Measurements from ENCODE around the gene EEIG1. TPM values are rescaled to one million over a fixed set of nuclear protein-coding genes. Genes with fewer than 3 reads are reported as not detected.

EEIG1 gene
- total and polyA plus RNA-seq, 2 of the 4 experiments (the other 2 are of a cell fraction), result 1.1 to 23.2 TPM

DNA sequence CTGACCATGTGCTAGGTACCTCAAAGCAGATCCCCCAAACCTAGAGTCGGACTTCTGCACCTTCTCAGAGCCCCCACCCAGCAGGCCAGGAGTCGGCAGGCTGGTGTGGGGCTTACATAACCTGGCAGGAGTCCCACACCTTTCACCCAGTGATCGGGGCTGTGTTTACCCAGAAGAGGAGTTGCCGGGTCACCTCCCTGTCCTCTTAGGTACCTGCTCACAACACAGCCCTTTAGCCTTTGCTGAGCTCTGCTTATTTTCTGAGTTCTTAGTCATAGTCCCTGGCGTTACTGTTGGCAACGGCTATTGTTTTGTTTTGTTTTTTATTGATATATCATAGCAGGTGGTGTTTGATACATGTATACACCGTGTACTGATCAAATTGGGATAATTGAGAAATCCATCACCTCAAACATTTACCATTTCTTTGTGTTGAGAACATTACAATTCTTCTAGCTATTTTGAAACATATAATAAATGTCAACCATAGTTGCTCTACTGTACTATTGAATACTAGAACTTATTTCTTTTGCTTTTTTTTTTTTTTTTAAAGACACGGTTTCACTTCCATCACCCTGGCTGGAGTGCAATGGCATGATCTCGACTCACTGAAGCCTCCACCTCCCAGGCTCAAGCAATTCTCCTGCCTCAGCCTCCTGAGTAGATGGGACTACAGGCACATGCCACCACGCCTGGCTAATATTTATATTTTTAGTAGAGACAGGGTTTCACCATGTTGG, 10.4 kb upstream of the EEIG1 start:
- in situ Hi-C loops (cut with MboI; ENCODE audit: low sequenced_read_pairs), result no loop called here
- TF ChIP-seq MAFK (IDR thresholded peaks at IDR 0.05; ENCODE audit: low read depth, low read length) (no peak), RAD21 (IDR thresholded peaks at IDR 0.05; ENCODE audit: low read length) (no peak), MXI1 (IDR thresholded peaks at IDR 0.05; ENCODE audit: borderline replicate concordance, low read depth, low read length) (no peak), FOS (IDR thresholded peaks at IDR 0.05; ENCODE audit: low read depth, low read length) (no peak), NFE2L2 (IDR thresholded peaks at IDR 0.05; ENCODE audit: low read depth, low read length) (no peak), CHD1 (IDR thresholded peaks at IDR 0.05; ENCODE audit: low read depth, low read length) (no peak), RCOR1 (IDR thresholded peaks at IDR 0.05; ENCODE audit: insufficient replicate concordance, low read length) (no peak), SMC3 (IDR thresholded peaks at IDR 0.05; ENCODE audit: low read depth, low read length) (no peak), MAZ (IDR thresholded peaks at IDR 0.05; ENCODE audit: borderline replicate concordance, low read depth, low read length) (no peak), POLR2A (IDR thresholded peaks at IDR 0.05; ENCODE audit: low read depth, low read length) (no peak), CEBPB (IDR thresholded peaks at IDR 0.05; ENCODE audit: low read depth, low read length) (no peak), RFX5 (IDR thresholded peaks at IDR 0.05; ENCODE audit: low read depth, low read length) (no peak), BHLHE40 (IDR thresholded peaks at IDR 0.05; ENCODE audit: low read depth, low read length) (no peak)
- TF ChIP-seq, protein P1, sequence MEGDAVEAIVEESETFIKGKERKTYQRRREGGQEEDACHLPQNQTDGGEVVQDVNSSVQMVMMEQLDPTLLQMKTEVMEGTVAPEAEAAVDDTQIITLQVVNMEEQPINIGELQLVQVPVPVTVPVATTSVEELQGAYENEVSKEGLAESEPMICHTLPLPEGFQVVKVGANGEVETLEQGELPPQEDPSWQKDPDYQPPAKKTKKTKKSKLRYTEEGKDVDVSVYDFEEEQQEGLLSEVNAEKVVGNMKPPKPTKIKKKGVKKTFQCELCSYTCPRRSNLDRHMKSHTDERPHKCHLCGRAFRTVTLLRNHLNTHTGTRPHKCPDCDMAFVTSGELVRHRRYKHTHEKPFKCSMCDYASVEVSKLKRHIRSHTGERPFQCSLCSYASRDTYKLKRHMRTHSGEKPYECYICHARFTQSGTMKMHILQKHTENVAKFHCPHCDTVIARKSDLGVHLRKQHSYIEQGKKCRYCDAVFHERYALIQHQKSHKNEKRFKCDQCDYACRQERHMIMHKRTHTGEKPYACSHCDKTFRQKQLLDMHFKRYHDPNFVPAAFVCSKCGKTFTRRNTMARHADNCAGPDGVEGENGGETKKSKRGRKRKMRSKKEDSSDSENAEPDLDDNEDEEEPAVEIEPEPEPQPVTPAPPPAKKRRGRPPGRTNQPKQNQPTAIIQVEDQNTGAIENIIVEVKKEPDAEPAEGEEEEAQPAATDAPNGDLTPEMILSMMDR (conservative IDR thresholded peaks at IDR 0.05; ENCODE audit: low read depth, low read length), result no peak
- TF ChIP-seq, protein P2, sequence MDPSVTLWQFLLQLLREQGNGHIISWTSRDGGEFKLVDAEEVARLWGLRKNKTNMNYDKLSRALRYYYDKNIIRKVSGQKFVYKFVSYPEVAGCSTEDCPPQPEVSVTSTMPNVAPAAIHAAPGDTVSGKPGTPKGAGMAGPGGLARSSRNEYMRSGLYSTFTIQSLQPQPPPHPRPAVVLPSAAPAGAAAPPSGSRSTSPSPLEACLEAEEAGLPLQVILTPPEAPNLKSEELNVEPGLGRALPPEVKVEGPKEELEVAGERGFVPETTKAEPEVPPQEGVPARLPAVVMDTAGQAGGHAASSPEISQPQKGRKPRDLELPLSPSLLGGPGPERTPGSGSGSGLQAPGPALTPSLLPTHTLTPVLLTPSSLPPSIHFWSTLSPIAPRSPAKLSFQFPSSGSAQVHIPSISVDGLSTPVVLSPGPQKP (IDR thresholded peaks at IDR 0.05; ENCODE audit: borderline replicate concordance, low read depth, low read length), result no peak
- TF ChIP-seq, protein P3, sequence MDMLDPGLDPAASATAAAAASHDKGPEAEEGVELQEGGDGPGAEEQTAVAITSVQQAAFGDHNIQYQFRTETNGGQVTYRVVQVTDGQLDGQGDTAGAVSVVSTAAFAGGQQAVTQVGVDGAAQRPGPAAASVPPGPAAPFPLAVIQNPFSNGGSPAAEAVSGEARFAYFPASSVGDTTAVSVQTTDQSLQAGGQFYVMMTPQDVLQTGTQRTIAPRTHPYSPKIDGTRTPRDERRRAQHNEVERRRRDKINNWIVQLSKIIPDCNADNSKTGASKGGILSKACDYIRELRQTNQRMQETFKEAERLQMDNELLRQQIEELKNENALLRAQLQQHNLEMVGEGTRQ (IDR thresholded peaks at IDR 0.05; ENCODE audit: low read depth, low read length), result no peak
- dilution Hi-C loops (cut with HindIII; ENCODE audit: low sequenced_read_pairs, unreplicated experiment), result no loop called here
- no TSS peak for BruUV-seq (replicated peaks)
- Histone ChIP-seq H3K56ac (ENCODE audit: extremely low read depth, insufficient read depth, low read length) (no peak overlapping the region), H3K4ac (ENCODE audit: low read depth, low read length) (no peak overlapping the region), H4K20me1 (ENCODE audit: insufficient read depth, low read length) (no peaks in the 10 kb centered on the region), H3K23ac (ENCODE audit: low read depth, low read length) (no peak overlapping the region), H3K4me2 (ENCODE audit: low read depth, low read length) (no peak overlapping the region), H4K8ac (ENCODE audit: low read depth in 2 of 2, low read length in 2 of 2) (no peak overlapping the region), H3K9me3 (ENCODE audit: control insufficient read depth, insufficient read depth, low read length) (no peaks in the 10 kb centered on the region), H2BK120ac (ENCODE audit: low read depth, low read length) (no peak overlapping the region), H3K18ac (ENCODE audit: low read depth, low read length) (no peak overlapping the region), H2AK9ac (replicated peaks; ENCODE audit: low read depth, low read length, poor library complexity) (no peak overlapping the region), H3K9me1 (ENCODE audit: insufficient read depth, low read length) (no peaks in the 10 kb centered on the region), H3K27ac (ENCODE audit: insufficient read depth, low read length) (no peak overlapping the region), H2BK20ac (ENCODE audit: low read depth, low read length) (no peak overlapping the region), H4K5ac (ENCODE audit: low read depth, low read length) (no peak overlapping the region), H3K4me1 (ENCODE audit: control insufficient read depth, insufficient read depth, low read length) (no peaks in the 10 kb centered on the region), H2AFZ (replicated peaks; ENCODE audit: low read length, poor library complexity) (no peak overlapping the region), H3K9ac (ENCODE audit: low read depth, low read length) (no peak overlapping the region), H4K91ac (ENCODE audit: insufficient read depth, low read depth, low read length) (no peak overlapping the region), H2BK15ac (ENCODE audit: low read depth, low read length) (no peak overlapping the region), H3K4me3 (ENCODE audit: insufficient read depth, low read depth, low read length) (no peak overlapping the region), H3K36me3 (ENCODE audit: control insufficient read depth, insufficient read depth, low read length) (no peaks in the 10 kb centered on the region), H2BK5ac (ENCODE audit: low read depth, low read length, poor library complexity, severe bottlenecking) (no peak overlapping the region), H3K14ac (replicated peaks; ENCODE audit: low read depth, low read length) (no peak overlapping the region), H3K27me3 (ENCODE audit: control insufficient read depth, insufficient read depth, low read length) (no peaks in the 10 kb centered on the region), H2AK5ac (ENCODE audit: low read depth, low read length) (no peak overlapping the region), H3K79me1 (ENCODE audit: low read depth in 1 of 2, low read length in 2 of 2) (no peaks in the 10 kb centered on the region)
- CTCF ChIA-PET, result no interaction called here
- intact Hi-C loops (cut with micrococcal nuclease), result no loop called here
- POLR2A ChIA-PET (ENCODE audit: unreplicated experiment), result no interaction called here
- DNase-seq (no peak), ATAC-seq (ENCODE audit: low read depth) (no peak)
- 73% methylated on average over 2 of the region's 10 CpGs; no CpG with 5 or more reads in 1 of the 2 experiments for WGBS, 2 experiments (ENCODE audit: extremely low coverage in 2 of 2, insufficient read length in 1 of 2)
